Heart right ventricle (tissue), 16 donors: ENCODE measurements around the gene FILIP1L. TPM values are rescaled to one million over a fixed set of nuclear protein-coding genes. Genes with fewer than 3 reads are reported as not detected.

Source experiments
- ATAC-seq, 8 donors: fragments of 200-7000 bp; cut with Tn5 transposase; one replicate each; pipeline ENCODE4 v1.9.1; 2020; ENCODE audit warnings: mild to moderate bottlenecking in 8 of 8, moderate library complexity in 8 of 8, moderate number of reproducible peaks in 1 of 8
- DNase-seq, 2 donors: peaks; one replicate each; pipeline ENCODE4 v3.0.0-alpha.2; 2020
- H3K27ac ChIP-seq, 10 donors: fragments of 200-600 bp; sonication (generic) in 2 of 10; one replicate each; pipeline versions ENCODE4 v1.5.0 to v1.8.0; 2020 to 2022; ENCODE audit warnings: mild to moderate bottlenecking in 3 of 10
- H3K27me3 ChIP-seq, 7 donors: fragments of 200-600 bp; one replicate each; pipeline ENCODE4 v1.8.0; 2021 to 2022; ENCODE audit warnings: mild to moderate bottlenecking in 2 of 7
- H3K36me3 ChIP-seq, 9 donors: fragments of 200-600 bp; sonication (generic) in 1 of 9; one replicate each; pipeline versions ENCODE4 v1.5.0 to v1.8.0; 2020 to 2022; ENCODE audit warnings: mild to moderate bottlenecking in 2 of 9
- H3K4me1 ChIP-seq, 9 donors: fragments of 200-600 bp; sonication (generic) in 1 of 9; one replicate each; pipeline versions ENCODE4 v1.5.0 to v1.8.0; 2020 to 2022; ENCODE audit warnings: mild to moderate bottlenecking in 4 of 9
- H3K4me3 ChIP-seq, 10 donors: fragments of 200-600 bp; sonication (generic) in 2 of 10; one replicate each; pipeline versions ENCODE4 v1.5.0 to v1.8.0; 2020 to 2022; ENCODE audit warnings: mild to moderate bottlenecking in 7 of 10, moderate library complexity in 2 of 10
- H3K9me3 ChIP-seq, 11 donors: fragments of 200-600 bp in 10 of 11; sonication (generic) in 2 of 11; one replicate each; pipeline versions ENCODE4 v1.5.0 to v1.8.0; 2013 to 2022; ENCODE audit warnings: mild to moderate bottlenecking in 2 of 11, control low read depth in 1 of 11, moderate library complexity in 1 of 11
- CTCF ChIP-seq, 9 donors: fragments of 200-600 bp; sonication (generic) in 2 of 9; IDR thresholded peaks; one replicate each; pipeline versions ENCODE4 v1.5.0 to v1.8.0; 2021 to 2022; ENCODE audit warnings: antibody characterized with exemption in 9 of 9, mild to moderate bottlenecking in 5 of 9, moderate library complexity in 1 of 9
- WGBS, 2 donors: extraction: QIAGEN DNeasy Blood & Tissue Kit; methylation state at CpG; one replicate each; pipeline ENCODE4 v1.1.7; 2013; ENCODE audit warnings: inconsistent platforms in 1 of 2; 5-methylcytosine and 5-hydroxymethylcytosine counted together
- intact Hi-C, 10 donors: fragments of 100-400 bp; cut with DNase I; formaldehyde crosslinking; loops; one replicate each; pipeline versions ENCODE4 v1.11.1 to v1.14.2; 2022
- polyA plus RNA-seq, 2 donors: library from polyadenylated mRNA; stranded (reverse); fragments of 200-250 nt; gene quantifications; one replicate each; pipeline ENCODE4 v1.2.3, GENCODE V29; 2013
- total RNA-seq, 10 donors: library from RNA; stranded (reverse); fragmentation: NEBNext Ultra II Directional in 3 of 10; extraction: Animal tissue kit (Norgen Biotek cat#: 25700) in 3 of 10; gene quantifications; one replicate each; pipeline versions ENCODE4 v1.2.1 to v1.2.4, GENCODE V29; 2021 to 2023
- donor health status: Arrhythmogenic right ventricular cardiomyopathy.
- donor health status: ischemic (EF 13 %, LVEDD 7.1; RV severe dilation, severe dysfunction).
- donor health status: healthy with polysubstance abuse.
- donor health status: DM: no; HTN: yes; CAD: no.
- donor health status: DM: no; HTN: no; CAD: no.
- donor health status: ischemic (EF 25% LVEDD 6.9; RV normal size, moderate dysfunction).
- donor health status: ischemic (EF 25% LVEDD 5.7; RV mildly dilated, moderate dysfunction).
- donor health status: healthy.
- donor health status: DM: yes; HTN: yes; CAD: no.
- donor health status: Ischemic cardiomyopathy.
- donor health status: ischemic (EF 35%, LVEDD 5.7; RV mildly dilated, moderate dysfunction).
- donor health status: nonischemic (EF 11% LVEDD 7.7; RV severe dilation, severe dysfunction).
- donor health status: DM: yes; HTN: yes; CAD: no.
- donor health status: PGD.
- donor health status: ischemic (EF 29% LVEDD 5.4; RV normal size, mild dysfunction).
- donor health status: nonischemic (EF 23%, LVEDD 6.1; RV moderate dilation, normal function).

Gene FILIP1L
- total and polyA plus RNA-seq, 12 donors = 15.9 to 134 (median 64.3) TPM

- Histone ChIP-seq H3K36me3 (no peaks in the 10 kb centered on the region), H3K4me1 (peaks cover 0 to 33% (median 13%) of the 10 kb centered on the region in 9 donors), H3K4me3 (no peak overlapping the region), H3K27ac (no peak overlapping the region), H3K9me3 (no peaks in the 10 kb centered on the region), H3K27me3 (no peaks in the 10 kb centered on the region)
- ATAC-seq (no peak), DNase-seq (no peak)
- 71 to 77% methylated on average over 1 of the region's 1 CpG for WGBS, 2 donors
- intact Hi-C loops = no loop called here
- no peak for TF ChIP-seq CTCF (IDR thresholded peaks at IDR 0.05)
These were observed 87.0 kb downstream of the FILIP1L start for GRCh38 chr3:100027321-100027720.

- Histone ChIP-seq H3K9me3 (no peaks in the 10 kb centered on the region), H3K36me3 (no peaks in the 10 kb centered on the region), H3K27ac (peak overlapping the region in 8 of 10 donors; percentile 0 to 73 (median 66)), H3K4me3 (no peak overlapping the region), H3K4me1 (peaks cover 0 to 34% (median 9%) of the 10 kb centered on the region in 9 donors), H3K27me3 (no peaks in the 10 kb centered on the region)
- TF ChIP-seq CTCF (IDR thresholded peaks at IDR 0.05) = no peak
- DNase-seq = no peak
- ATAC-seq = peak in 6 of 8 donors; percentile 42 to 74 (median 69)
- intact Hi-C loops = no loop called here
- 60 to 65% methylated on average over 7 of the region's 7 CpGs for WGBS, 2 donors
These were observed 89.6 kb downstream of the FILIP1L start for GRCh38 chr3:100024520-100025303.

GRCh38 chr3:100023595-100023994, 90.7 kb downstream of the FILIP1L start:
- H3K27me3 ChIP-seq = no peaks in the 10 kb centered on the region
- 98 to 100% methylated on average over 1 of the region's 1 CpG for WGBS, 2 donors
- no peak overlapping the region for H3K27ac ChIP-seq
- no peak for TF ChIP-seq CTCF (IDR thresholded peaks at IDR 0.05)
- no peaks in the 10 kb centered on the region for H3K9me3 ChIP-seq
- no peak overlapping the region for H3K4me3 ChIP-seq
- intact Hi-C loops = no loop called here
- DNase-seq (no peak), ATAC-seq (no peak)
- H3K36me3 ChIP-seq = no peaks in the 10 kb centered on the region
- peaks cover 0 to 34% (median 9%) of the 10 kb centered on the region in 9 donors for H3K4me1 ChIP-seq

- DNase-seq (no peak), ATAC-seq (no peak)
- intact Hi-C loops = no loop called here
- Histone ChIP-seq H3K4me1 (peaks cover 0 to 34% (median 9%) of the 10 kb centered on the region in 9 donors), H3K36me3 (no peaks in the 10 kb centered on the region), H3K27ac (no peak overlapping the region), H3K9me3 (no peaks in the 10 kb centered on the region), H3K27me3 (no peaks in the 10 kb centered on the region), H3K4me3 (no peak overlapping the region)
- no peak for TF ChIP-seq CTCF (IDR thresholded peaks at IDR 0.05)
- 67 to 80% methylated on average over 5 of the region's 5 CpGs for WGBS, 2 donors
These were observed 91.2 kb downstream of the FILIP1L start for GRCh38 chr3:100023150-100023549.
